Cardiac septum (tissue), 1 donor: ENCODE data around the gene EID1. TPM values are rescaled to one million over a fixed set of nuclear protein-coding genes. Genes with fewer than 3 reads are reported as not detected.
"Not testable (repeated sequence)": the region's sequence is repeated elsewhere in the genome, so short reads cannot be mapped to it uniquely, and the experiment has no call there.

Source experiments
- DNase-seq: peaks from one replicate; pipeline ENCODE4 v3.0.0-alpha.2; 2020; ENCODE audit warnings: low spot score
- intact Hi-C: fragments of 100-400 bp; cut with DNase I; formaldehyde crosslinking; loops from one replicate; pipeline ENCODE4 v1.14.0; 2022
- total RNA-seq: library from RNA; stranded (reverse); fragmentation: NEBNext Ultra II Directional; extraction: Animal tissue kit (Norgen Biotek cat#: 25700); gene quantifications from one replicate; pipeline ENCODE4 v1.2.1, GENCODE V29; 2021
- donor health status: DM: no; HTN: no; CAD: no.

The EID1 gene
- total RNA-seq, 1 donor from 2014 or later = 201 TPM

GRCh38 chr15:48898446-48898845, 20.5 kb downstream of the EID1 start:
- no peak for DNase-seq
- intact Hi-C loops = no loop called here

GRCh38 chr15:48899793-48900192, 21.9 kb downstream of the EID1 start:
- DNase-seq = no peak
- intact Hi-C loops = no loop called here

- DNase-seq = no peak
- intact Hi-C loops = no loop called here
Observed at GRCh38 chr15:48904758-48905157, 26.8 kb downstream of the EID1 start.

- intact Hi-C loops = no loop called here
- no peak for DNase-seq
Observed at GRCh38 chr15:48905216-48905615, 27.3 kb downstream of the EID1 start.

- DNase-seq = no peak
- intact Hi-C loops = no loop called here
Observed at GRCh38 chr15:48905847-48906246, 27.9 kb downstream of the EID1 start.

- intact Hi-C loops, DNase-seq: not testable (repeated sequence)
Observed at GRCh38 chr15:48909313-48909712, 31.4 kb downstream of the EID1 start.

- DNase-seq, intact Hi-C loops: not testable (repeated sequence)
Observed at GRCh38 chr15:48910554-48910953, 32.6 kb downstream of the EID1 start.

GRCh38 chr15:48913141-48913540, 35.2 kb downstream of the EID1 start:
- DNase-seq = no peak
- intact Hi-C loops = no loop called here

GRCh38 chr15:48914717-48915116, 36.8 kb downstream of the EID1 start:
- intact Hi-C loops = no loop called here
- no peak for DNase-seq

- intact Hi-C loops = no loop called here
- no peak for DNase-seq
Observed at GRCh38 chr15:48915861-48916260, 37.9 kb downstream of the EID1 start.

- DNase-seq = no peak
- intact Hi-C loops = no loop called here
Observed at GRCh38 chr15:48916721-48917120, 38.8 kb downstream of the EID1 start.

GRCh38 chr15:48922046-48922445, 44.1 kb downstream of the EID1 start:
- DNase-seq = no peak
- intact Hi-C loops = no loop called here

GRCh38 chr15:48924528-48925393, 46.8 kb downstream of the EID1 start:
- DNase-seq = no peak
- intact Hi-C loops = no loop called here

GRCh38 chr15:48925714-48926223, 47.8 kb downstream of the EID1 start:
- intact Hi-C loops = no loop called here
- DNase-seq = no peak

GRCh38 chr15:48928877-48929538, 51.1 kb downstream of the EID1 start:
- DNase-seq = no peak
- intact Hi-C loops = no loop called here

- intact Hi-C loops = no loop called here
- no peak for DNase-seq
Observed at GRCh38 chr15:48929661-48930060, 51.7 kb downstream of the EID1 start.

Other genes starting within 250 kb of the EID1 start
- gene FBN1, start 232.4 kb upstream of the EID1 start, total RNA-seq = 32.1 TPM
- 1.1 TPM for gene CEP152, start 67.1 kb upstream of the EID1 start, total RNA-seq
- gene SHC4, start 85.8 kb downstream of the EID1 start, total RNA-seq = 3.3 TPM
- gene SECISBP2L, start 168.3 kb downstream of the EID1 start, total RNA-seq = 40.9 TPM